HUDEP-2 (cell line): Measurements from ENCODE around the gene CA10.
A peak's percentile ranks its signal among the peaks of the same experiment; 100 is the strongest.

Experiments used
- DNase-seq, 76 experiments: peaks; one replicate each; lab custom pipeline; 2025; ENCODE audit not compliant: unreplicated experiment in 76 of 76; lab: John Stamatoyannopoulos, UW

Gene CA10

GRCh38 chr17:51890710-51891109 lies 267.8 kb downstream of the CA10 start:
- no peak for DNase-seq

DNA sequence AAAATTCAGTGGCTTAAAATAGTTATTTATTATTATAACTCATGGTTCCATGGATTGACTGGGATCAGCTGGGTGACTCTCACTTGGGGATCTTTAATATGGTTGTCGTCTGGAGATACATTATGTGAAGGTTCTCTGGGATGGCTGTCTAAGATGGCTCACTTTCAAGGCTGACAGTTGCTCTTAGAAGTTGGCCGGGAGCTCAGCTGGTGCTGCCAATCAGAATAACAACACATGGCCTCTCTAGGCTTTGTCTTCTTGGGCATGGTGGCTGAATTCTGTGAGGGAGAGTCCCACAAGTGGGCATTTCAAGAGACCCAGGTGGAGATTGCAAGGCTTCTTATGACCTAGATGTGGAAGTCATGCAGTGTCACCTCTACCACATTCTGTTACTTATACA lies 269.7 kb downstream of the CA10 start:
- no peak for DNase-seq

GRCh38 chr17:51876986-51877385 lies 281.5 kb downstream of the CA10 start:
- no peak for DNase-seq

GRCh38 chr17:51873302-51873701 lies 285.2 kb downstream of the CA10 start:
- DNase-seq = no peak

DNA sequence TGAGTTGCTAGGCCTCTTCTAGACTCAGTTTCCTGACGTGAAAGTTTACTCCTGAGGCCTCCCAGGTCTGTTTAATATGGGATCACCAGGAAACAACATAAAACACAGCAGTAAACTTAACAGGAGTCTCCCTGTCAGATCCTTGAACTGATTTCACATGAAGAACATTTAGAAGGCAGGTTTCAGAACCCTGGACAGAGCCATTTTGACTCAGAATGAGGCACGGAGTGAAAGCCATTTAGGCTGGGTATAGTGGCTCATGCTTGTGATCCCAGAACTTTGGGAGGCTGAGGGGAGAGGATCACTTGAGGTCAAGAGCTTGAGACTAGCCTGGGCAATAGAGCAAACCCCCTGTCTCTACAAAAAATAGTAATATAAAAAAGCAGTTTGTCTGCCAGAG lies 289.1 kb downstream of the CA10 start:
- DNase-seq = peak in 26 of 76 experiments; percentile 1 to 31 (median 10)

GRCh38 chr17:51860954-51861561 lies 297.5 kb downstream of the CA10 start:
- DNase-seq = peak in 36 of 76 experiments; percentile 1 to 60 (median 12)

DNA sequence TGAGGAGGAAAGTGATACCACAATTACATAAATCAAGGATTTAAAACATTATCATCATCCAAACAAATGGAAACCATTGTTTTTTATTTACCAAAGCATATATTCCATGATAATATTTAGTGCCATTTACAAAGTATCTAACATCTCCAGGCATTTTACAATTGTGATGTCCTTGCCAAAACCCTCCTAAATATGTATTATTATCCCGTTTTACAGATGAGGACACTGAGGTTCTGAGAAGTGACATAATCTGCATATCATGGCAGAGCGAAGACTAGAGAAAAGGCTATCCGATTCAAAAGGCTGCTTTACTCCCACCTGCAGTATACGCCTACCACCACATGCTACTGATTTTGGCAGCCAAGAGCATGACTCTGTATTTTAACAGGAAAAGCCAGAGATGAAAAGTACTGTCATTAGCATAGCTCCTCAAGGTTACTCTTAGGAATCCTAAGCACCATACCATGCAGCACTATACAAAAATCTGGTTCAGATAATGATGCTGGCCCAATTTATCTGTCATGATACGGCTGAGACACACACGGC lies 301.4 kb downstream of the CA10 start:
- DNase-seq = no peak

- no peak for DNase-seq
Observed at GRCh38 chr17:51855806-51856205, 302.7 kb downstream of the CA10 start.

- DNase-seq = no peak
Observed at GRCh38 chr17:51853857-51854256, 304.7 kb downstream of the CA10 start.

DNA sequence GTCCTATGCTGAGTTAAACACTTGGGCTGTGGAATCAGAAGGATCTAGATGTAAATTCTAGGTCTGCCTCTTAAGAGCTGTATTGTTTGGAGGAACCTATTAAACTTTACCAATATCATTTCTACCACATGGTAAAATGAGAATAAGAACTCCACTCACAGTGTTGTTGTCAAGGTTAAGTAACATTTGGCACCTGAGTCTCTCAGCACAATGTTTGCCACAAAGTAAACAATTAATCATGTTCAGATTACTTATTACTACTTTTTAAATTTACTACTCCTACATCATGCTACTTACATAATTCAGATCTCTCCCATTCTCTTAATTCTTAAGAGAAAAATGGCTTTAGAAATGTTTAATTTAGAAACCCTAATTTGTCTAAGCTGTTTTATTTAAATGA lies 305.9 kb downstream of the CA10 start:
- no peak for DNase-seq

GRCh38 chr17:51850201-51850600 lies 308.3 kb downstream of the CA10 start:
- DNase-seq = no peak

DNA sequence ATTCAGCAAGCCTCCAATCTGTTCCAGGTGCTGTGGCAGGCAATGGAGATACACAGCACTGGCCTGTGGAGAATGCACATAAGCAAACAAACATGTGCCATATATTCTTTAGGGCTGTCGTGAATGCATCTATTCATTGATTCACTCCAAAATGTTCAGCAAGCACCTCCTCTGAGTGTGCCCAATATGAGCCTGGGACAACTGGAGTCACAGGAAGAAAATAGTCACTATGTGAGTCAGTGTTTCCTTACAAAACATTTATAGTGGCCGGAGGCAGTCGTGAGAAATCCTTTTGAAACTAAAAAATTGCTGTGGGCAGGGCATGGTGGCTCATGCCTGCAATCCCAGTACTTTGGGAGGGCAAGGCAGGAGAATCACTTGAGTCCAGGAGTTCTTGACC lies 310.1 kb downstream of the CA10 start:
- no peak for DNase-seq

DNA sequence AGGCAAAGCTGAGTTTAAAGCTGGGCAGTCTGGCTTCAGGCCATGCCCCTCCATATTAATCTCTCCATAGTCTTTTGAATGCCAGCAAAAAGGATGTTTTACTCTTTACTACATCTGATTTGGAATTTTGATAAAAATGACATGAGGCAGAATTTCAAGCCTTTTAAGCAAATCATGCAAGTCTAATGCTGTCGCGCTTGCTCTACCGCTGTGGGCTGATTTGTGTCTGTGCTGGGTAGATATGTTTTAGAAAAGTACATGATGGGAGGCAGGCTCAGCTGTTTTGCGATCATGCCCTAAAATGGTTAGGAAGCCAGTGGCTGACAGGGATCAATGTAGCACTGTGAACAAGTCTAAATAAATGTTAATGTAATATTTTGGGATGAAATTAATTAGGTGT lies 311.9 kb downstream of the CA10 start:
- no peak for DNase-seq

DNA sequence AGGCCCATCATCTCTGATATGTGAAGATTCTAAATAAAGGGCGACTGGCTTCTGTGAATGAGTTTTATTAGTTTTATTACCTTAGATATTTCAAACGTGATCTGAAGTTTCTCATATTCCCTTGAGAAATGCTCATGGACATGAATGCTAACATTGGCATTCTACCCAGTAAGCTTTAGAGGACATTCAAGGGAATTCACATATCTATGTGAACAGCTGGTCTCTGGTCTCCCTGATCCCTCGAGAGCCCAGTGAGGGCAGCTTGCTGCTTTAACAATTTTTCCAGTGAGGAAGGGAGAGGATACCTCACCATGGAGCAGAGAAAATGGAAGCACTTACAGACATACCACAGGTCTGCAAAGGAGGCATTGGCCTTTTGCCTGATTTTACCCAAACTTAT lies 312.7 kb downstream of the CA10 start:
- no peak for DNase-seq

DNA sequence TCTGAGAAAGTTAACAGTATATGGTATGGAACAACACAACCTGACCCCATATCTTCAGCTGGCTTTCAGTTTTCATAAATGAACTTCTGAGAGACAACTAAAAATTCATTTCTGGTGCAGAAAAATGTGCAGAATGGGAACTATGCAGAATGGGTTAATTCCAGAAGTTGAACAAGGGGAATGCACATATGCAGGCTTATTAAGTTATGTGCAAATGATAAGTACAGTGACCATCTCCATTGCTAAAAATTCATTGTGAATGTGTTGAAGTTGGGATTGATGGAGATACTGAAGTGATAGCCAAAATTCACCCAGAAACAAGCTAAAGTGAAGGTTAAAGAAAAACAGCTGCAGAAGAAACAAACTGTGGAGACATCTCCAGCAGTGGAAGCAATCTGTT lies 315.8 kb downstream of the CA10 start:
- DNase-seq = no peak

DNA sequence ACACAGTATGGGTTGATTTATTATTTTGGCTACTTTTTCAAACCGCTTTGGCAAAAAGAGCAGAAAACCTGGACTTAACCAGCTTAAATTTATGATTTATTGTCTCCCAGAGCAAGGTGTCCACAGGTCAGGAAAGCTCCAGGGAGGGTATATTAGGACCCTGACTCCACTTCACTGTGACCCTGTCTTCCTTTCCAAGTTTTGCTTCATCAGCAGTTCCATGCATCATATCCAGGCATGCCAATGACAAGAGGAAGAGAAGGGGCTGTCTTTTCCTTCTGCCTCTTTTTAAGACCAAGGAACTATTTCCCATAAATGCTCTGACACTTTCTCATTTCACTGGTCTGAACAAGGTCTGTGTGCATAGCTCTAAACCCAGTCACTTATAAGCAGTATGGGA lies 316.8 kb downstream of the CA10 start:
- no peak for DNase-seq

DNA sequence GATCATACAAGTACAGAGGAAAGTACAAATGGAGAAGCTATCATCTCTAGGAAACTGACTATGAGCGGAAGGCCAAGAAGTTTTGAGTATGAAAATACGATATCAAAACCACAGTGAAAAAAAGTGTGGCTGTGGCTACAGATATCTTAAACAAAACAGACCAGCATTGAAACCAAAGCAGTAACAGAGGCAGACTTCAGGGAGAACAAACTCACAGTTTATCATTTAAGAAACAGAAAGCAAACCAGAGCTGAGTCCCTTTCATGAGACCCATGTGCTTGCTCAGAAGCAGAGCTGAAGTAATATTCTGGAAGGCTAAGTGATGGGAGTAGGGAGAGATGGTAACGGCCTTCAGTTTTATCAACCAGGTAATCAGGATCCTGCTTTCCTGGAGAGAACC lies 317.8 kb downstream of the CA10 start:
- no peak for DNase-seq

DNA sequence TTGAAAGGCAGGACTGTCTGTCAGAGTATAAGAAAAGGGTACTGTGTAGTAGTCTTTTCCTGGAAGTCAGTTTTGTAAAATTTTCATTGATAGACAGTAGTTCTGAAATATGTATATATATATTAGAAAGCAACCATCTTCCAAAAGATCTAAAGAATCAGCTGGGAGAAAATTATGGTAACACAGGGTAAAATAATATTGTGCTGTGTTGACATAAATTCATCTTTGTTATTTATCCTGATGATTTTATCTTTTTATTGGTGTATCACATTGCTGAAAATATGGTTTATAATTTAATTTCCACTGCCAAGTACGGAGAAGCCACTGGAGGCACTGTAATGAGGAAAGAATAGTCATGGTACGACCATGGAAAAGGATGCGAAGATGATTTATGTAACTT lies 324.9 kb downstream of the CA10 start:
- no peak for DNase-seq

DNA sequence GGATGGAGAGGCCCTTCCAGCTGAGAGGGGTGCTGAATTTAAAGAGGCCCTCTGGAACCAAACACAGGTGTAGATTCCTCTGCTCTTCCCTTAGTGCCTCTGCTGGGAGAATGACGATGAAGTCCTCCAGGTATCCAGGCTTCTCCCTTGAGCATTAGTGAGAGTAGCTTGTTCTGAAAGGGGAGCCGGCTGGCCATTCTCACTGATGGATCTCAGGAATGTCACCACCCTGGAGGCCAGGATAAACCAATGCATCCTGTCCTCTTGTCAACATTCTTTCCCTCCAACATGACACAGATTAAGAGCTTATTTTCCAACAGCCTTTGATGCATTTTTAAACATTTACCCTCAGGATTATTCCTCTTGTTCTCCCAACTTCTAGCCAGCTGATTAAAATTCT lies 325.5 kb downstream of the CA10 start:
- DNase-seq = no peak

DNA sequence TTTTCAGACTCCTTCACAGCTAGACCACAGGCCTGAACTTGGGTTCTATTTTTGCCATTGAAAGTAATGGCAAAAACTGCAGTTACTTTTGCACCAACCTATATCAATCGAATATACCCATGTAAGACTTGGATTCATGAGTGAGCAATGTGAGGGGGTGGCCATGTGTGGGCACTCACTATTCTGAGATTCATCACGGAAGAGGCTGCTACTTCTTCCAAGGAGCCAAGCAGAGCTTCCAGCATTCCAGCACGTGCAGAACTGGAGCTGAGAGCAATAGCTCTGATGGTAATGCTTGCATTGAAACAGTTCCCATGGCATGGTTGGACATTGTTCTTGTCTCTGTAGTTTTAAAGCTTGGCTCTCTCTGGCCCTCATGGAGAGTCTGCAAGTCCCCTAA lies 327.6 kb downstream of the CA10 start:
- no peak for DNase-seq

GRCh38 chr17:51830451-51830850 lies 328.1 kb downstream of the CA10 start:
- no peak for DNase-seq

DNA sequence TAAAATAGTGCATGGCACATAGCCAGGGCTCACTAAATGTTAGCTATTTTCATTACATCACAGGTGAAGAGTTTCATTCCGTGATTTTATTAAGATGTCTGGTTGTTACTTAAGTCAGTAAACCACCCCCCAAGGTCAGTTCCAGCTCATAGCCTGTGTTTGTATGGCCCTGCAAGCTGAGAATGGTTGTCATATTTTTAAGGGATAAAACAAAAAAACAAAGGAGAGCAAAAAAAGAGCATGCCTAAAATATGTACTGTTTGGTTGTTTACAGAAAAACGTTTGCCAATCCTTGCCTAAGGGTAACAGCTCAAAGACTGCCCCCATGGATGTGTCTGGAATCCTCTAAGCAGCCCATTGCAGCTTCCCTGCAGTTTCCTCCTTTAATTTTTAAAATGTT lies 329.6 kb downstream of the CA10 start:
- DNase-seq = no peak

- no peak for DNase-seq
Observed at GRCh38 chr17:51827140-51827539, 331.4 kb downstream of the CA10 start.
